Activated CD8-positive, alpha-beta memory T cell treated with anti-CD3 and anti-CD28 coated beads for 4 hours (primary cell): ENCODE results near the gene ENTHD1.

Source experiments
- DNase-seq, 2 donors: peaks; one replicate each; pipeline ENCODE4 v3.0.0-alpha.2; 2020; ENCODE audit warnings: low read depth in 2 of 2

ENTHD1 gene

GRCh38 chr22:39712751-39713525 lies 180.6 kb downstream of the ENTHD1 start:
- DNase-seq = no peak

DNA sequence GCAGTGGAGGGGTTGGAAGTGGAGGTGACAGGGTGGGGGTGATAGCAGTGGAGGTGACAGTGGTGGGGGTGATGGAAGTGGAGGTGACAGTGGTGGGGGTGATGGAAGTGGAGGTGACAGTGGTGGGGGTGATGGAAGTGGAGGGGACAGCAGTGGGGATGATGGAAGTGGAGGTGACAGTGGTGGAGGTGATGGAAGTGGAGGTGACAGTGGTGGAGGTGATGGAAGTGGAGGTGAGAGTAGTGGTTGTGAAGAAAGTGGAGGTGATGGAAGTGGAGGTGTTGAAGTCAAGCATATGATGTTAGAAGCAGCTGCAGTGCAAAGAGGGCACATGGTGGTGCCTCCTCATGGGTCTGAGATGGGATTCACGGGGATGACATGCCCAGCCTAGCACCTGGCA lies 181.5 kb downstream of the ENTHD1 start:
- no peak for DNase-seq

DNA sequence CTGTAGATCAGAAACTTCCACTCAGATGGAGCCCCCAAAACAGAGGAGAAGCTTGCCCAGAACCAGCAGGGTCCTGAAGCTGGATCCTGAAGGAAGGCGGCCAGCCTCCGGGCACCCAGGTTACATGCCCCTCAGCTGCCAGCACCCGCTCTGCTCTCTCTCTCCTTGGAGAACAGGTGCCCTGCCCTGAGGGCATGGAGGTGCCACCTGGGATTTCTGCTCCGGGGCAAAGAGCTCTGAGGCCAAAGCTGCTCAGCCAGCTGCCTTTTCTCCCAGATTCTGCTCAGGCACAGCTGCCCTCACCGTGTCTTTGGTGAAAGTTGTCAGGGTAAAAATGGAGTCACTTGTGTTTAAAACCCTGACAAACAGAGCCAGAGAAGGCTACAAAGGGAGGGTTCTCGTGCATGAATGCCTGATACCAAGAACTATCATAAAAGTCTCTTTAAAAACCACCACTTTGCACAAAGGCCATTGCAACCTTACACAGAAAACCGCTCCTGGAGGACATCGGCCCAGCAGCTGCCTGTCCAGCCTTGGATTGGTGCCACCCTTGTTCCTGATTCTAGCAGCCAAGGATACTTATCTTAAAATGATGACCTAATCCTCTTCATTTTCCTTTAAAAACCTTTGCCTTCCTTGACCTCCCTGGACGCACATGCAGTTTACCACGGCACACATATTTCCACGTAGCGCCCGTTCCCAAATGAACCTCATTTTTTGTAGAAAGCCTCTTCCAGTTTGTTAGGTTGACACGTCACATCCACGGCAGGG lies 183.0 kb downstream of the ENTHD1 start:
- no peak for DNase-seq

DNA sequence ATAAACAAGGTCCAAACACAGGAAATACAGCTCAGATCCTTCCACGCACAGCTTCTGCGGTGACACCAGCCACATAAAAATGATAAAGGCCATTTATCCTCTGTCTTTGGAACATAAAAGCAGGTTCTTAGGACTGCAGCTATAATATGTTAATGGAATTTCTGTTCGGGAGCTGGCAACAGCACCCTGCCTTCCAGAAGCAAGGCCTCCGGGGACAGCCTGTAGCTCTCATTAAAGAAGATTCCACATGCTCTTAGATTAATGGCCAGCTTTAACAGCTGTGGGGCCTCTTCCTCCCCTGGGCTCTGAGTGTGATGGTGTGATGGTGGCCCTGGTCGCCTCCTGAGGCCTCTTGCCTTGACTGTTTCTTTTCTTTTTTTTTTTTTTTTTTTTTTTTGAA lies 185.7 kb downstream of the ENTHD1 start:
- DNase-seq = no peak

DNA sequence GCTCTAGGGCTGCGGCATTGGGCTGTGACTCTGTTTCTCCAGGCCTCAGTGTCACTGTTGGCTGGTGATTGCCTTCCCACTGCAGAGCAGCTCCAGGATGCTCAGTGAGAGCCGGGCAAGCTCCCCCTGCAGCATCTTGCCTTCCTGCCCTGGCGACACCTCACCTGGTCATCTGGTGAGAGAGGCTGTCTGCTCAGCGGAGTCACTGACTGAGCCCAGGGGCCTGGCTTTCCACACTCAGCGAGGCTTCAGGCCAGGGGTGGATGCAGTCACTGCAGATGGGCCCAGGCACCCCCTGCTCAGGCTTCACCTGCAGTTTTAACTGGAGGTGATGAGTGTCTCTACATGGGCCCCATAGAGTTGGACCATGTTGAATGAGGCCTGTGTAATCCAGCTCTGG lies 186.2 kb downstream of the ENTHD1 start:
- no peak for DNase-seq

GRCh38 chr22:39706376-39707140 lies 187.0 kb downstream of the ENTHD1 start:
- DNase-seq = no peak

GRCh38 chr22:39705386-39705785 lies 188.2 kb downstream of the ENTHD1 start:
- DNase-seq = no peak

DNA sequence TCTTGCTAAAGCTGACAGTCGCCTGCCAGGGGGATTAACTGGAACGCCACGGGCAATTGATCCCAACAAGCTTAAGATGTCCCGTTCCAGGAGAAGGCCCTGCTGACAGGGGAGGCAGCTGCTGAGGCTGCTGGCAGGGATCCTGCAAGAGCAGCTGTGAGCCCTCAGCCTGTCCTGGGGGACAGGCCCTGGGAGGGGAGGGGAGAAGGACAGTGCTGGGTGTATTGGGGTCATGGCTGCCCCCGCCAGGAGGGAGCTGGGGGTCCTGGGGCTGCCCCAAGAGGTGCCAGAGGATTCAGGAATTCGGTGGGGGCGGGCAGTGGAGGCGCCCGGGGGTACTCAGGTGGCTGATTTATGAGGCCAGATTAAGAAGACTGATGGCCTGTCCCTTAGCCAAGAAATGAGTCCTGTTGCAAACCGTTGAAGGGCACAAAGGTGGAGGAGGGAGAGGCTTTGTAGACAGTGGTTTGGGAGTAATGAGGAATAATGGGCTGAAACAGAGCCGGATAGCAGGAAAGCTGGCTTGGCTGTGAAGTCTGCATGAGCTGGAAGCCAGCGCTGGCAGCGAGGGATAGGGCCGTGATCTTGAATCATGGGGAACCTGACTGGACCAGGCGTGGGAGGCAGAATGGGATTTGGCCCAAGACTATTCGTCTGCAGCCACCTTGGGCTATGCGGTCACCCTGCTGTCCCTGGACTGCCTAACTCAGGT lies 189.5 kb downstream of the ENTHD1 start:
- DNase-seq = no peak

GRCh38 chr22:39703091-39703490 lies 190.5 kb downstream of the ENTHD1 start:
- no peak for DNase-seq

- DNase-seq = no peak
These were observed 193.0 kb downstream of the ENTHD1 start for GRCh38 chr22:39700565-39700964.

- DNase-seq = no peak
These were observed 193.8 kb downstream of the ENTHD1 start for GRCh38 chr22:39699631-39700360.

- no peak for DNase-seq
These were observed 195.7 kb downstream of the ENTHD1 start for GRCh38 chr22:39697790-39698430.

GRCh38 chr22:39693943-39694500 lies 199.5 kb downstream of the ENTHD1 start:
- DNase-seq = no peak
